ENCODE measurements around the gene PPM1N.

GRCh38 chr19:45502111-45502510 lies 3.9 kb downstream of the PPM1N start:
- TF ChIP-seq CREB5 (CRISPR knock-in tag; IDR thresholded peaks at IDR 0.05; ENCODE audit: low read depth) (no peak), PATZ1 (CRISPR knock-in tag; IDR thresholded peaks at IDR 0.05; ENCODE audit: borderline replicate concordance) (no peak), TOX (CRISPR knock-in tag; IDR thresholded peaks at IDR 0.05; ENCODE audit: borderline replicate concordance) (no peak), OSR1 (CRISPR knock-in tag; IDR thresholded peaks at IDR 0.05) (no peak), RARB (CRISPR knock-in tag; IDR thresholded peaks at IDR 0.05) (no peak), ZFP30 (CRISPR knock-in tag; IDR thresholded peaks at IDR 0.05) (no peak), ARNTL (CRISPR knock-in tag; IDR thresholded peaks at IDR 0.05; ENCODE audit: borderline replicate concordance, low read depth) (no peak), SNAI2 (CRISPR knock-in tag; IDR thresholded peaks at IDR 0.05) (no peak)

Data from SK-N-SH treated with all-trans-retinoic acid at 6 μM for 48 hours (cell line).